HG02763 (cell line): ENCODE results near the gene NRK.
"Not testable (repeated sequence)": the region's sequence is repeated elsewhere in the genome, so short reads cannot be mapped to it uniquely, and the experiment has no call there.

Source experiments
- ATAC-seq: cut with Tn5 transposase; IDR thresholded peaks from one replicate; pipeline ENCODE4 v1.9.1; 2021; ENCODE audit warnings: mild to moderate bottlenecking, moderate library complexity; ENCODE audit not compliant: unreplicated experiment

The NRK gene

GRCh38 chrX:105822138-105823091, at the start of gene NRK:
Gene NRK, plus strand, starts transcription at chrX:105822539. Its CDS starts 307 bp downstream, at chrX:105822846.
- no peak for ATAC-seq

GRCh38 chrX:105773801-105774200, 48.5 kb upstream of the NRK start:
- no peak for ATAC-seq

- ATAC-seq = no peak
Measured at GRCh38 chrX:105775679-105776078, 46.7 kb upstream of the NRK start.

- no peak for ATAC-seq
Measured at GRCh38 chrX:105781804-105782203, 40.5 kb upstream of the NRK start.

- not testable (repeated sequence) for ATAC-seq
Measured at GRCh38 chrX:105796877-105797276, 25.5 kb upstream of the NRK start.

- ATAC-seq = no peak
Measured at GRCh38 chrX:105803891-105804290, 18.4 kb upstream of the NRK start.

GRCh38 chrX:105805655-105806054, 16.7 kb upstream of the NRK start:
- not testable (repeated sequence) for ATAC-seq

GRCh38 chrX:105816517-105816916, 5.8 kb upstream of the NRK start:
- no peak for ATAC-seq

GRCh38 chrX:105820247-105820646, 2.1 kb upstream of the NRK start:
- ATAC-seq = no peak

GRCh38 chrX:105821471-105822121, 743 bp upstream of the NRK start:
- no peak for ATAC-seq

- no peak for ATAC-seq
Measured at GRCh38 chrX:105823092-105823455, 735 bp downstream of the NRK start.

GRCh38 chrX:105829011-105829410, 6.7 kb downstream of the NRK start:
- no peak for ATAC-seq

GRCh38 chrX:105837232-105837631, 14.9 kb downstream of the NRK start:
- no peak for ATAC-seq

- no peak for ATAC-seq
Measured at GRCh38 chrX:105845631-105846030, 23.3 kb downstream of the NRK start.

- not testable (repeated sequence) for ATAC-seq
Measured at GRCh38 chrX:105850100-105850499, 27.8 kb downstream of the NRK start.

- no peak for ATAC-seq
Measured at GRCh38 chrX:105865709-105866108, 43.4 kb downstream of the NRK start.

- no peak for ATAC-seq
Measured at GRCh38 chrX:105869701-105870100, 47.4 kb downstream of the NRK start.

GRCh38 chrX:105870445-105870844, 48.1 kb downstream of the NRK start:
- no peak for ATAC-seq

GRCh38 chrX:105872941-105873340, 50.6 kb downstream of the NRK start:
- ATAC-seq = no peak

- ATAC-seq = no peak
Measured at GRCh38 chrX:105874790-105875189, 52.5 kb downstream of the NRK start.

GRCh38 chrX:105876658-105877057, 54.3 kb downstream of the NRK start:
- ATAC-seq = no peak

GRCh38 chrX:105880491-105880890, 58.2 kb downstream of the NRK start:
- no peak for ATAC-seq
